Parathyroid adenoma (tissue), 2 donors: ENCODE results near the gene CCT6B.

ENCODE experiments used
- H2AFZ ChIP-seq: fragments of 300-600 bp; sonication (generic); one replicate; pipeline ENCODE4 v1.7.0; 2017; ENCODE audit warnings: antibody characterized with exemption, mild to moderate bottlenecking
- H3K27ac ChIP-seq: fragments of 300-600 bp; sonication (generic); one replicate; pipeline ENCODE4 v1.7.0; 2017
- H3K27me3 ChIP-seq: fragments of 300-600 bp; sonication (generic); one replicate; pipeline ENCODE4 v1.7.0; 2017; ENCODE audit warnings: low read length; ENCODE audit not compliant: control insufficient read depth, insufficient read depth
- H3K36me3 ChIP-seq: fragments of 300-600 bp; sonication (generic); one replicate; pipeline ENCODE4 v1.7.0; 2017; ENCODE audit warnings: low read length; ENCODE audit not compliant: control insufficient read depth, insufficient read depth
- H3K4me1 ChIP-seq: fragments of 300-600 bp; sonication (generic); one replicate; pipeline ENCODE4 v1.7.0; 2017; ENCODE audit warnings: control low read depth
- H3K4me2 ChIP-seq: fragments of 300-600 bp; sonication (generic); one replicate; pipeline ENCODE4 v1.7.0; 2017; ENCODE audit warnings: low read length
- H3K4me3 ChIP-seq: fragments of 300-600 bp; sonication (generic); one replicate; pipeline ENCODE4 v1.7.0; 2017; ENCODE audit warnings: low read depth, low read length
- H3K79me2 ChIP-seq: fragments of 300-600 bp; sonication (generic); one replicate; pipeline ENCODE4 v1.7.0; 2017; ENCODE audit warnings: control low read depth
- H3K9ac ChIP-seq: fragments of 300-600 bp; sonication (generic); one replicate; pipeline ENCODE4 v1.7.0; 2017; ENCODE audit warnings: mild to moderate bottlenecking
- H3K9me3 ChIP-seq: fragments of 300-600 bp; sonication (generic); one replicate; pipeline ENCODE4 v1.7.0; 2017; ENCODE audit warnings: low read length; ENCODE audit not compliant: control insufficient read depth
- TF ChIP-seq, protein P1 (sequence below): fragments of 300-600 bp; sonication (generic); IDR thresholded peaks from one replicate; pipeline ENCODE4 v1.7.0; 2017; ENCODE audit warnings: antibody characterized with exemption, mild to moderate bottlenecking
- donor health status: primary hyperparathyroidism.

Gene CCT6B

DNA sequence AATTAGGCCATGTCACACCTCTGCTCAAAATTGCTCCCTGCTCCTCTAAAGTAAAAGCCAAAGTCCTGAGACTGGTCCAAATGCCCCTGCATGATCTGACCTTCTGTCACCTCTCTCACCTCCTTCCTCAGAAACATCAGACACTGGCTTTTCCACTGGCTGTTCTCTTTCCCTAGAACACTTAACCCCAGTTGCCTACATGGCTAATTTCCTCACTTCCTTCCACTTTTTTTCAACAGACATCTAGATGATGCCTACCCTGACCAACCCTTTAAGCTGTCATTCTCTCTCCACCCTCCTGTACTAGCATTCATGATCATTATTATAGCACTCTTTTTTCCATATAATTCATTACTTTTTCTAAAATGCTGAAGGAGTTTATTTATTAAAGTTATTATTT, 31.0 kb downstream of the CCT6B start:
- H3K4me3 ChIP-seq, result no peak overlapping the region
- no peak overlapping the region for H3K27ac ChIP-seq
- TF ChIP-seq, protein P1, sequence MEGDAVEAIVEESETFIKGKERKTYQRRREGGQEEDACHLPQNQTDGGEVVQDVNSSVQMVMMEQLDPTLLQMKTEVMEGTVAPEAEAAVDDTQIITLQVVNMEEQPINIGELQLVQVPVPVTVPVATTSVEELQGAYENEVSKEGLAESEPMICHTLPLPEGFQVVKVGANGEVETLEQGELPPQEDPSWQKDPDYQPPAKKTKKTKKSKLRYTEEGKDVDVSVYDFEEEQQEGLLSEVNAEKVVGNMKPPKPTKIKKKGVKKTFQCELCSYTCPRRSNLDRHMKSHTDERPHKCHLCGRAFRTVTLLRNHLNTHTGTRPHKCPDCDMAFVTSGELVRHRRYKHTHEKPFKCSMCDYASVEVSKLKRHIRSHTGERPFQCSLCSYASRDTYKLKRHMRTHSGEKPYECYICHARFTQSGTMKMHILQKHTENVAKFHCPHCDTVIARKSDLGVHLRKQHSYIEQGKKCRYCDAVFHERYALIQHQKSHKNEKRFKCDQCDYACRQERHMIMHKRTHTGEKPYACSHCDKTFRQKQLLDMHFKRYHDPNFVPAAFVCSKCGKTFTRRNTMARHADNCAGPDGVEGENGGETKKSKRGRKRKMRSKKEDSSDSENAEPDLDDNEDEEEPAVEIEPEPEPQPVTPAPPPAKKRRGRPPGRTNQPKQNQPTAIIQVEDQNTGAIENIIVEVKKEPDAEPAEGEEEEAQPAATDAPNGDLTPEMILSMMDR, result no peak
- no peaks in the 10 kb centered on the region for H3K36me3 ChIP-seq
- H2AFZ ChIP-seq, result no peak overlapping the region
- no peaks in the 10 kb centered on the region for H3K9me3 ChIP-seq
- no peaks in the 10 kb centered on the region for H3K4me1 ChIP-seq
- H3K79me2 ChIP-seq, result no peaks in the 10 kb centered on the region
- H3K9ac ChIP-seq, result no peak overlapping the region
- no peaks in the 10 kb centered on the region for H3K27me3 ChIP-seq
- no peak overlapping the region for H3K4me2 ChIP-seq

DNA sequence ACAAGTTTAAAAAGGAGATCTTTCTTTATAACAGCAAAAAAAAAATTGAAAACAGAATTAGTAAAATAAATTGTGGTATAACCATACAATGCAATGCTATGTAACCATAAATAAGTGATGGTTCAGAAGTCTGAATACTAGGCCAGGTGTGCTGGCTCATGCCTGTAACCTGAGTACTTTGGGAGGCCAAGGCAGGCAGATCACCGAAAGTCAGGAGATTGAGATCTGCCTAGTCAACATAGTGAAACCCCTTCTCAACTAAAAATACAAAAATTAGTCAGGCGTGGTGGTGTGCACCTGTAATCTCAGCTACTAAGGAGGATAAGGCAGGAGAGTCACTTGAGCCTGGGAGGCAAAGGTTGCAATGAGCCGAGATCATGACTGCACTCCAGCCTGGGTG, 34.6 kb downstream of the CCT6B start:
- Histone ChIP-seq H3K4me2 (no peak overlapping the region), H3K9me3 (no peaks in the 10 kb centered on the region), H3K4me3 (no peak overlapping the region), H3K36me3 (no peaks in the 10 kb centered on the region), H3K27ac (no peak overlapping the region), H3K4me1 (no peaks in the 10 kb centered on the region), H3K27me3 (no peaks in the 10 kb centered on the region), H2AFZ (no peak overlapping the region), H3K9ac (no peak overlapping the region), H3K79me2 (no peaks in the 10 kb centered on the region)
- TF ChIP-seq, protein P1, result no peak

DNA sequence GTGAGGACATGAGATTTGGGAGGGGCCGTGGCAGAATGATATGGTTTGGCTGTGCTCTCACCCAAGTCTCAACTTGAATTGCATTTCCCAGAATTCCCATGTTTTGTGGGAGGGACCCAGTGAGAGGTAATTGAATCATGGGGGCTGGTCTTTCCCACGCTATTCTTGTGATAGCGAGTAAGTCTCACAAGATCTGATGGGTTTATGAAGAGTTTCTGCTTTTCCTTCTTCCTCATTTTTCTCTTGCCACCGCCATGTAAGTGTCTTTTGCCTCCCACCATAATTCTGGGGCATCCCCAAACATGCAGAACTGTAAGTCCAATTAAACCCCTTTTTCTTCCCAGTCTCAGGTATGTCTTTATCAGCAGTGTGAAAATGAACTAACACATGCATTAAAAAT, 40.6 kb downstream of the CCT6B start:
- Histone ChIP-seq H3K27me3 (no peaks in the 10 kb centered on the region), H3K9ac (no peak overlapping the region), H3K36me3 (no peaks in the 10 kb centered on the region), H3K9me3 (no peaks in the 10 kb centered on the region), H3K27ac (no peak overlapping the region), H3K4me1 (no peaks in the 10 kb centered on the region), H3K4me3 (no peak overlapping the region), H3K79me2 (no peaks in the 10 kb centered on the region), H2AFZ (no peak overlapping the region), H3K4me2 (no peak overlapping the region)
- TF ChIP-seq, protein P1, result no peak

DNA sequence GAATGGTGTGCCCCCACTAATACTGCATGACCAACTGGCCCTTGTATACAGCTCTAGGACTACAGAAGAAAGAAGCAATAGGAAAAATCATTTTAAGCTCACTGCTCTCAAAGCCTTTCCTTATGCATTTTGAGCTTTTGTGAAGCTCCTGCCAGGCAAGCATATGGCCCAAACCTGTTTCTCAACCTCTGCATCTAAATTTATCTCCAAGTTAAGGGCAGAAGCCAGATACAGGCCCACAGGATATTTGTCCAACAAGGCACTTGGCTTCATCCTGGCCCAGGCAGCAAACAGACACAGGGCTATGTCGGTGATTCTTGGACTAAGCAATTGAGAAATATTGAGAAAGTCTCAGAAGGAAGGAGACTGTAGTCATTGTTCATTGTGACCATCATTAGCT, 43.9 kb downstream of the CCT6B start:
- Histone ChIP-seq H3K79me2 (no peaks in the 10 kb centered on the region), H3K27ac (no peak overlapping the region), H3K4me3 (no peak overlapping the region), H3K9me3 (no peaks in the 10 kb centered on the region), H3K9ac (no peak overlapping the region), H2AFZ (no peak overlapping the region), H3K27me3 (no peaks in the 10 kb centered on the region), H3K36me3 (no peaks in the 10 kb centered on the region), H3K4me1 (no peaks in the 10 kb centered on the region), H3K4me2 (no peak overlapping the region)
- TF ChIP-seq, protein P1, result no peak

DNA sequence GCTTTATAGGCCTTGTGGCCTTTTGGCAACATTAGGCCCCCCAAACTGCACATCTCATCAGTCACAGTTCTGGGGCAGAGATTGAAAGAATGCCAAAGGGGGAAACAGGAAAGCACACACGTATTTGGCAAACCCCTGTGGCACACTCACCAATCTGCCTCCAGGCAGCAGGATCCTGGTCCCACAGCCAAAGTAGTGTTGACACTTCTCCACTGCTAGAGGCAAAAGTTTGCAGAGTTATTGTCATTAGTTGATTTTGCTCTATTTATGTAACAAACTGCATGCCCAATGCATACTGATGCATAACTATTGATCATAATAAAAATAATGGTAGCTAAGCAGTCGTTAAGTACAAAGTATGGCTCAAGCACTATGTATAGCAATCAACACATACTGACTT, 45.1 kb downstream of the CCT6B start:
- TF ChIP-seq, protein P1, result no peak
- H3K36me3 ChIP-seq, result no peaks in the 10 kb centered on the region
- no peak overlapping the region for H3K27ac ChIP-seq
- no peak overlapping the region for H3K4me2 ChIP-seq
- no peak overlapping the region for H3K9ac ChIP-seq
- H3K9me3 ChIP-seq, result no peaks in the 10 kb centered on the region
- no peak overlapping the region for H3K4me3 ChIP-seq
- no peaks in the 10 kb centered on the region for H3K79me2 ChIP-seq
- H3K27me3 ChIP-seq, result no peaks in the 10 kb centered on the region
- H2AFZ ChIP-seq, result no peak overlapping the region
- no peaks in the 10 kb centered on the region for H3K4me1 ChIP-seq
